BLaER1 treated with 17β-estradiol and CSF1 and Interleukin-3, amounts not matched to agents 10 nM and 100 nM (cell line): ENCODE measurements around the gene CDKAL1.
A peak's percentile ranks its signal among the peaks of the same experiment; 100 is the strongest.
"Not testable (repeated sequence)": the region's sequence is repeated elsewhere in the genome, so short reads cannot be mapped to it uniquely, and the experiment has no call there.

Source experiments
- H3K27ac ChIP-seq, 11 experiments: shearing (Covaris generic); formaldehyde crosslinking; 2 replicates each; pipeline ENCODE4 v1.8.1; 2022
- H3K27me3 ChIP-seq, 11 experiments: shearing (Covaris generic); formaldehyde crosslinking; 2 replicates each; pipeline ENCODE4 v1.8.1; 2022
- H3K36me3 ChIP-seq, 11 experiments: shearing (Covaris generic); formaldehyde crosslinking; 2 replicates each; pipeline ENCODE4 v1.8.1; 2022
- H3K4me1 ChIP-seq, 10 experiments: shearing (Covaris generic); formaldehyde crosslinking; 2 replicates each; pipeline ENCODE4 v1.8.1; 2022
- H3K4me2 ChIP-seq, 11 experiments: shearing (Covaris generic); formaldehyde crosslinking; 2 replicates each; pipeline ENCODE4 v1.8.1; 2022
- H3K4me3 ChIP-seq, 10 experiments: shearing (Covaris generic); formaldehyde crosslinking; 2 replicates each; pipeline ENCODE4 v1.8.1; 2022
- H3K9ac ChIP-seq, 11 experiments: shearing (Covaris generic); formaldehyde crosslinking; 2 replicates each; pipeline ENCODE4 v1.8.1; 2022
- H3K9me3 ChIP-seq, 11 experiments: shearing (Covaris generic); formaldehyde crosslinking; replicated peaks in 1 of 11; 2 replicates each; pipeline ENCODE4 v1.8.1; 2022
- H4K20me1 ChIP-seq, 11 experiments: shearing (Covaris generic); formaldehyde crosslinking; 2 replicates each; pipeline ENCODE4 v1.8.1; 2022
- Cebpa-rat ChIP-seq, 11 experiments: shearing (Covaris generic); IDR thresholded peaks; 2 replicates each; pipeline ENCODE4 v1.8.1; 2022

CDKAL1 gene

DNA sequence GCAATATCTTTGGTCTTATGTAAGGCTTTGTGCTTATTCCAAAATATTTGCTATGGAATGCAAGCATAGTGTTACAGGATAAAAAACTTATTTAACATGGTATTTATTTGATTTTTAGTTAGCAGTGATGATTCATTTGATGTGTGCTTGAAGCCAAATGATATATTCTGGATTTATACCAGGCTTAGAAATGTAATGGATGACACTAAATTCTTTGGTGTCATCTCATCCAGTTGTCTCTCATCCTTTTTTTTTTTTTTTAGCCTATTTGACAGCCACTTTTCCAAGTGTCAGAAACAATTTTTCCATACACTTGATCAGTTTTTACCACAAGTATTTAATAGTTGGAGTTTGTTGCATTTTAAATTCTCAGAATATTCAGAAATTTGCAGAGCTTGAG is 515.3 kb downstream of the CDKAL1 start:
- H4K20me1 ChIP-seq, result peaks cover 0 to 5% (median 0%) of the 10 kb centered on the region in 11 experiments; a peak in 1 of 22 replicates
- no peak overlapping the region for H3K4me3 ChIP-seq
- no peak overlapping the region for H3K27ac ChIP-seq
- H3K36me3 ChIP-seq, result no peaks in the 10 kb centered on the region
- peaks cover 6 to 16% (median 12%) of the 10 kb centered on the region in 10 experiments; a peak in 18 of 20 replicates for H3K4me1 ChIP-seq
- H3K4me2 ChIP-seq, result no peak overlapping the region
- H3K27me3 ChIP-seq, result no peaks in the 10 kb centered on the region
- no peak overlapping the region for H3K9ac ChIP-seq
- TF ChIP-seq Cebpa-rat (IDR thresholded peaks at IDR 0.05), result no peak
- no peaks in the 10 kb centered on the region for H3K9me3 ChIP-seq

DNA sequence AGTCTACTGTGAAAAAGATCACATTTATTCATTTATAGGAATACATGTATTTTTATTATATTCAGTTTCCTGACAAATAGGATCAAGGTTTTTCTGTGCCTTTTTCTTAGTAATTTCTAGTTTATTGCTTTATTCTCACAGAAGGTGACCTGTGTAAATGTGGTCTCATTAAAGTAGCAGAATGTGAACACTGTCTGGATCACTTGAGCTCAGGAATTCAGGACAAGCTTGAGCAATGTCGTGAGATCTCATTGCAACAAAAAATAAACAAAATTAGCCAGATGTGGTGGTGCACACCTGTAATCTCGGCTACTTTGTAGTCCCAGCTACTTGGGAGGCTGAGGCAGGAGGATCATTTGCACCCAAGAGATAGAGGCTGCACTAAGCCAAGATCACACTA is 516.7 kb downstream of the CDKAL1 start:
- Histone ChIP-seq H3K4me2 (no peak overlapping the region), H3K9me3 (peaks cover 0 to 9% (median 7%) of the 10 kb centered on the region in 11 experiments; a peak in 12 of 22 replicates), H3K4me1 (peaks cover 6 to 13% (median 9%) of the 10 kb centered on the region in 10 experiments; a peak in 17 of 20 replicates), H3K27ac (no peak overlapping the region), H4K20me1 (peaks cover 0 to 5% (median 0%) of the 10 kb centered on the region in 11 experiments; a peak in 1 of 22 replicates), H3K9ac (no peak overlapping the region), H3K27me3 (no peaks in the 10 kb centered on the region), H3K4me3 (no peak overlapping the region), H3K36me3 (peaks cover 0 to 5% (median 0%) of the 10 kb centered on the region in 11 experiments; a peak in 1 of 22 replicates)
- no peak for TF ChIP-seq Cebpa-rat (IDR thresholded peaks at IDR 0.05)

DNA sequence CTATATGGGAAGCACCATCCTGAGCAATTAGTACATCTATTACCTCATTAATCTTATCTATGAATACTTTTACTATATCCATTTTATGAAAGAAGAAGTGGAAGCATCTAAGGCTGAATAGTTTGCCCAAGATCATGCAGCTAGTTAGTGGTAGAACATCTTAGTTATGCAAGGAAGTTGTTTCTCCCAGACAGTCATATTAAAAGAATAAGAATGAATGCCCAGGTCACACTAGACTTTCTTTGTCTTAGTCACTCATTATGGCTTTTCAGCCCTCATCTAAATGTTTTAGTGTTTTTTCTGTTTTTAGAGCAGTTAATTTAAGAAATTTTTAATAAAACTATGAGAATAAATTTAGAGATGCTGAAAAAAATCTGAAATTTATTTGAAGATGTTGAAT is 517.5 kb downstream of the CDKAL1 start:
- Histone ChIP-seq H3K36me3 (peaks cover 0 to 5% (median 0%) of the 10 kb centered on the region in 11 experiments; a peak in 1 of 22 replicates), H4K20me1 (peaks cover 0 to 5% (median 0%) of the 10 kb centered on the region in 11 experiments; a peak in 1 of 22 replicates), H3K9ac (no peak overlapping the region), H3K4me2 (no peak overlapping the region), H3K27me3 (no peaks in the 10 kb centered on the region), H3K4me1 (peaks cover 0 to 10% (median 2%) of the 10 kb centered on the region in 10 experiments; a peak in 13 of 20 replicates), H3K4me3 (no peak overlapping the region), H3K9me3 (peaks cover under 1 to 17% (median 10%) of the 10 kb centered on the region in 11 experiments; a peak in 14 of 22 replicates), H3K27ac (no peak overlapping the region)
- no peak for TF ChIP-seq Cebpa-rat (IDR thresholded peaks at IDR 0.05)

DNA sequence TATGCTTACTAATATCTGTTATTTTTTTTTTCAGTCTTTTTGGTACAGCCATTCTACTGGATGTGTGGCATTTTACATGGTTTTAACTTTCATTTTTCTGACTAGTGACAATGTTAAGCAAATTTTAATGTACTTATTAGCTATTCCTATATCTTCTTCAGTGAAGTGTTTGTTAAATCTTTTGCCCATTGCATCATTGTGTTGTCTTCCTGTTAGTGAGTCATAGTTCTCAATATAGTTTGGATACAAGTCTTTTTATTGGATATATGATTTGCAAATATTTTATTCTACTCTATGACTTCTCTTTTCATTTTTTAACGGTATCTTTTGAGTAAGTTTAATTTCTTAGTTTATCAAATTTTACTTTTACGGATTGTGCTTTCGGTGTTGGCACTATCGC is 519.4 kb downstream of the CDKAL1 start:
- no peaks in the 10 kb centered on the region for H4K20me1 ChIP-seq
- no peak for TF ChIP-seq Cebpa-rat (IDR thresholded peaks at IDR 0.05)
- H3K9me3 ChIP-seq, result peaks cover 17 to 34% (median 23%) of the 10 kb centered on the region in 11 experiments
- peaks cover 0 to 8% (median 2%) of the 10 kb centered on the region in 11 experiments; a peak in 12 of 22 replicates for H3K36me3 ChIP-seq
- H3K4me2 ChIP-seq, result peak overlapping the region in 4 of 11 experiments; percentile 21 to 46 (median 26); a peak in 5 of 22 replicates
- no peak overlapping the region for H3K9ac ChIP-seq
- H3K27ac ChIP-seq, result peak overlapping the region in 3 of 11 experiments; percentile 6 to 28 (median 20); a peak in 3 of 22 replicates
- no peak overlapping the region for H3K4me3 ChIP-seq
- H3K4me1 ChIP-seq, result peaks cover 0 to 10% (median 0%) of the 10 kb centered on the region in 10 experiments; a peak in 6 of 20 replicates
- H3K27me3 ChIP-seq, result no peaks in the 10 kb centered on the region

DNA sequence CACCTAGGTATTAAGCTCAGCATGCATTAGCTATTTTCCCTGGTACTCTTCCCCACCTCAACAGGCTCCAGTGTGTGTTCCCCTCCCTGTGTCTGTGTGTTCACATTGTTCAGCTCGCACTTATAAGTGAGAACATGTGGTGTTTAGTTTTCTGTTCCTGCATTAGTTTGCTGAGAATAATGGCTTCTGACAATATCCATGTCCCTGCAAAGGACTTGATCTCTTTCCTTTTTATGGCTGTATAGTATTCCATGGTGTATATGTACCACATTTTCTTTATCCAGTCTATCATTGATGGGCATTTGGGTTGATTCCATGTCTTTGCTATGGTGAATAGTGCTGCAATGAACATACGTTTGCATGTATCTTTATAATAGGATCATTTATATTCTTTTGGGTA is 521.2 kb downstream of the CDKAL1 start:
- H3K4me3 ChIP-seq, H3K4me2 ChIP-seq, H4K20me1 ChIP-seq, H3K9ac ChIP-seq, H3K27me3 ChIP-seq, H3K27ac ChIP-seq, H3K4me1 ChIP-seq: not testable (repeated sequence)
- peaks cover 30 to 51% (median 38%) of the 10 kb centered on the region in 11 experiments for H3K9me3 ChIP-seq
- peaks cover 0 to 17% (median 10%) of the 10 kb centered on the region in 11 experiments; a peak in 13 of 22 replicates for H3K36me3 ChIP-seq

DNA sequence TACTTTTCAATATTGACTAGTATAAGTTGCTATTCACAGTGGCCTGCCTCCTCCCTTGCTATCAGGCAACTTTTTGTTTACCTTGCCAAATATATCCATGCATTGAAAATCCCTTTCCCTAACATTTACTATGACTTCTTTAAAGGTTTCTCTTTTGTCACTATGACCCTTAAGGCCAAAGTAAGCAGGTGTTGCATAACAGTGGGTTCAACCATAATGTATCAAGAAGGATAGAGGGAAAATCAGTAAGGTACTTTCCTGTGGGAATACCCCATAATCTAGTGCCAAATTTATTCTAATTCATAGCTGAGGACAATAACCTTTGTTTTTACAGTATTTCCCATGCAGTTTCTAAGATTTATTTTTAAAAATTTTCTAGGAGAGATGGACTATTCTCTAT is 527.6 kb downstream of the CDKAL1 start:
- Histone ChIP-seq H3K9ac (no peak overlapping the region), H3K4me2 (no peak overlapping the region), H3K27ac (no peak overlapping the region), H3K4me3 (no peak overlapping the region), H3K27me3 (no peaks in the 10 kb centered on the region), H3K36me3 (peaks cover 0 to 20% (median 15%) of the 10 kb centered on the region in 11 experiments; a peak in 15 of 22 replicates), H3K9me3 (peaks cover 25 to 33% (median 28%) of the 10 kb centered on the region in 11 experiments), H4K20me1 (no peaks in the 10 kb centered on the region), H3K4me1 (no peaks in the 10 kb centered on the region)
- TF ChIP-seq Cebpa-rat (IDR thresholded peaks at IDR 0.05), result no peak

DNA sequence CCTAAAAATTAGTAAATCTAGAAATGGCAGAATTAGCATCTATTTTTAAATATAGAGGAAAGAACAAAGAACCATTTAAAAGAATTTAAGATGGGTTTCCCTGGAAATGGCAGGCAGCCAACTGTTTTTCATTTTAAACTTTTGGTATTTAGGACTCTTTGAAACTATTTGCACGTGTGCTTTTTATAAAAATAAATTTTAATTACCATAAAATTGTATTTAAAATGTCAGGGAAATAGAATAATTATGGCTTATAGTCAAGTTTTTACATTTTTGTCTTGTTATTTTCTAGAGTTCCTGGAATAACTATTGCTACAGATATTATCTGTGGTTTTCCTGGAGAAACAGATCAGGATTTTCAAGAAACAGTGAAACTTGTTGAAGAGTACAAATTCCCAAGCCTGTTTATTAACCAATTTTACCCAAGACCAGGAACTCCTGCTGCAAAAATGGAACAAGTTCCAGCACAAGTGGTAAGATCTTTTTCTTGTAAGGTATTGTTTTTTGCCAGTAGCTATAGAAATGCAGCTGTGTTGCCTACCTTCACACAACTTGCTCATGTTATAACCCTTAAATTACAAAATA is 530.6 kb downstream of the CDKAL1 start:
- Histone ChIP-seq H3K27me3 (no peaks in the 10 kb centered on the region), H3K9me3 (peaks cover under 1 to 7% (median 3%) of the 10 kb centered on the region in 11 experiments; a peak in 14 of 22 replicates), H3K36me3 (peaks cover 0 to 13% (median 11%) of the 10 kb centered on the region in 11 experiments; a peak in 12 of 22 replicates), H4K20me1 (no peaks in the 10 kb centered on the region), H3K4me2 (no peak overlapping the region), H3K27ac (no peak overlapping the region), H3K9ac (no peak overlapping the region), H3K4me3 (no peak overlapping the region), H3K4me1 (no peaks in the 10 kb centered on the region)
- TF ChIP-seq Cebpa-rat (IDR thresholded peaks at IDR 0.05), result no peak

DNA sequence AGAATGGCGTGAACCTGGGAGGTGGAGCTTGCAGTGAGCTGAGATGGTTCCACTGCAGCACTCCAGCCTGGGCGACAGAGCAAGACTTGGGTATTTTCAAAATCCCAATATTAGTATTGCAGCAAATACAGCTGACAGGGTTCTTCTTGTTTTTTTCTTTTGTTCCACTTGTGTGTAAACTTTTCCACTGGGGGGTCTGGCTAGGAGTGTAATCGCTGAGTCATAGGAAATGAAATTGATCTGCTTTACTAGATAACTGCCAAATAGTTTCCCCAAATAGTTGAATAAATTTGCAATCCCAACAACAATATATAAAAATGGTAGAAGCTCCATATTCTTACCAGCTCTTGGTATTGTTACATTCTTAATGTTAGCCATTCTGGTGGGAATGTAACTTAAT is 533.3 kb downstream of the CDKAL1 start:
- Histone ChIP-seq H3K27ac (no peak overlapping the region), H3K9ac (no peak overlapping the region), H3K36me3 (peaks cover 0 to 33% (median 18%) of the 10 kb centered on the region in 11 experiments; a peak in 17 of 22 replicates), H3K4me3 (no peak overlapping the region), H3K27me3 (no peaks in the 10 kb centered on the region), H3K9me3 (peaks cover 17 to 30% (median 27%) of the 10 kb centered on the region in 11 experiments; a peak in 21 of 22 replicates), H4K20me1 (no peaks in the 10 kb centered on the region), H3K4me1 (no peaks in the 10 kb centered on the region), H3K4me2 (no peak overlapping the region)
- TF ChIP-seq Cebpa-rat (IDR thresholded peaks at IDR 0.05), result no peak

DNA sequence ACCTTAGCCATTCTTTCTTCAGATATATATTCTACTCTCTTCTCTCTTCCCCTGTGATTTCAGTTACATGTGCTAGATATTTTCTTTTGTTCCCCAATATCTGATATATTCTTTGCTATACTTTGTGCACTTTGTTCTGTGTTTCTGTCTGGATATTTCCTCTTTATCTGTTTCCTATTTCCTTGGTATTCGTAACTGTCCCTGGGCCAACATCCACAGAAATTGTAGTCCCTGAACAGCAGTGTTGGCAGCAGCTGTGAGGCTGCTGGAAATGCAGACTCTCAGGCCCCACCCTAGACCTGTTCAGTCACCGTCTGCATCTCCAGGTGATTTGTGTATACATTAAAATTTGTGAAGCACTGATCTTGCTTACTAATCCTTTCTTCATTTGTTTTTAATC is 536.4 kb downstream of the CDKAL1 start:
- Histone ChIP-seq H3K4me3 (no peak overlapping the region), H3K4me1 (no peaks in the 10 kb centered on the region), H3K36me3 (peaks cover 10 to 50% (median 35%) of the 10 kb centered on the region in 11 experiments; a peak in 19 of 22 replicates), H4K20me1 (no peaks in the 10 kb centered on the region), H3K27ac (no peak overlapping the region), H3K9ac (no peak overlapping the region), H3K9me3 (peaks cover 33 to 50% (median 45%) of the 10 kb centered on the region in 11 experiments), H3K27me3 (no peaks in the 10 kb centered on the region), H3K4me2 (no peak overlapping the region)
- TF ChIP-seq Cebpa-rat (IDR thresholded peaks at IDR 0.05), result no peak
